Thoracic aorta (tissue), 2 donors: Measurements from ENCODE around the gene PTF1A. TPM values are rescaled to one million over a fixed set of nuclear protein-coding genes. Genes with fewer than 3 reads are reported as not detected.

ENCODE experiments used
- ATAC-seq: fragments of 150-250 bp; one replicate; pipeline ENCODE4 v1.8.0; 2017; ENCODE audit warnings: low read depth; ENCODE audit not compliant: insufficient number of reproducible peaks, low FRiP score
- DNase-seq: peaks from one replicate; pipeline ENCODE4 v3.0.0-alpha.2; 2020; ENCODE audit warnings: low spot score
- H3K27ac ChIP-seq, 2 donors: fragments of 200-600 bp; sonication (generic); 1 replicate in 1 of 2; 2 replicates in 1 of 2; pipeline ENCODE4 v1.5.1; 2016; ENCODE audit warnings: mild to moderate bottlenecking in 2 of 2, moderate library complexity in 2 of 2
- H3K27me3 ChIP-seq: fragments of 200-600 bp; sonication (generic); replicated peaks from 2 replicates; pipeline ENCODE4 v1.6.0; 2016; ENCODE audit warnings: mild to moderate bottlenecking; ENCODE audit not compliant: insufficient read depth
- H3K36me3 ChIP-seq: fragments of 200-600 bp; sonication (generic); one replicate; pipeline ENCODE4 v1.5.1; 2016
- H3K4me1 ChIP-seq, 2 donors: fragments of 200-600 bp; sonication (generic); 1 replicate in 1 of 2; 2 replicates in 1 of 2; pipeline versions ENCODE4 v1.5.1 to v1.6.0; 2016; ENCODE audit warnings: low read depth in 2 of 2, mild to moderate bottlenecking in 1 of 2; ENCODE audit not compliant: control insufficient read depth in 1 of 2
- H3K4me3 ChIP-seq: fragments of 200-600 bp; sonication (generic); 2 replicates; pipeline ENCODE4 v1.5.1; 2016; ENCODE audit warnings: mild to moderate bottlenecking
- H3K9me3 ChIP-seq: fragments of 200-600 bp; sonication (generic); 2 replicates; pipeline ENCODE4 v1.5.1; 2016
- CTCF ChIP-seq: fragments of 200-600 bp; sonication (generic); IDR thresholded peaks from one replicate; pipeline ENCODE4 v1.5.1; 2019; ENCODE audit warnings: antibody characterized with exemption
- total RNA-seq, 2 donors: library from RNA; depleted of rRNA; stranded (reverse); fragments of >200 nt; gene quantifications; one replicate each; pipeline versions ENCODE4 v1.1.0 to v1.2.3, GENCODE V29; 2016

Gene PTF1A
- total RNA-seq, 2 donors from 2014 or later = not detected

DNA sequence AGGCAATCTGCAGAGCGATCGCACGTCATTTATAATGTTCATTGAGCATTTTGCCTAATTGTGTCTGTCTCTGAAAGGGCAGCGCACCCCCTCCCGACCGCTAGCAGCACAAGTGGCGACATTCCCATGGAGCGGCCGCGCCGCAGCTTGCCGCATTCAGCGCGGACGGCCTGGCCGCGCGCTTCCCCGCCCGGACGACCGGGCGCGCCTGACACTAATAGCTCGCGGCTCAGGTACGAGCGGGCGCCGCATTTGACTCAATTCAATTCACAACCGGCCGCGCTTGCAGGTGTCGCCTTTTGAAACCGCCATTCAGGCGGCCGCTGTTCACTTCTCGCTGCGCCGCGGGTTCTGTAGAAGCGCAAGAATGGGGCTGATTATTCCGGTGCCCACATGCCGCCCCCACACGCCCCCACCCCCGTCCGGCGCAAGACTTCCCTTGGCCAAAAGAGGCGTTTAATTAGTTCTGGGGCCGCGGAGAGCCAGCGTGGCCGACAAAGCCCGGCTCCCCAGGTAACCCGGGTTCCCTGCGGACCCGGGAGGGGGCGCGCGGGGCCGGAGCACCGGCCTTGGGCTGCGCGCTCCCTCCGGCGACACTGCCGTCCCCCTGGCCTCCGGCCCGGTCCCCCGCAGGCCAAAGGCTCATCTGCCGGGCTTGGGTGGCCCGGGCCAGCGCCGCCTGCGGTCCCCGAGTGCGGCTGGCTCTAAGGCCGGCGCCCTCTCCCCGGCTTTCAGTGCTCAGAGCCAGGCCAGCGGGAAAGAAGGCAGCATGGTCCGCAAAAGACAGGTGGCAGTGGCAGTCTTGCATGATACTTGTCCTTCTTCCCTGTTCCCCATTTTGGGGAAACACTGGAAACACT lies 18.7 kb upstream of the PTF1A start:
- no peaks in the 10 kb centered on the region for H3K36me3 ChIP-seq
- DNase-seq (no peak), ATAC-seq (no peak)
- no peaks in the 10 kb centered on the region for H3K9me3 ChIP-seq
- peaks cover 0 to 10% of the 10 kb centered on the region in 2 donors for H3K4me1 ChIP-seq
- H3K4me3 ChIP-seq = no peak overlapping the region
- no peak for TF ChIP-seq CTCF
- peaks cover 4% of the 10 kb centered on the region for H3K27me3 ChIP-seq
- H3K27ac ChIP-seq = no peak overlapping the region

DNA sequence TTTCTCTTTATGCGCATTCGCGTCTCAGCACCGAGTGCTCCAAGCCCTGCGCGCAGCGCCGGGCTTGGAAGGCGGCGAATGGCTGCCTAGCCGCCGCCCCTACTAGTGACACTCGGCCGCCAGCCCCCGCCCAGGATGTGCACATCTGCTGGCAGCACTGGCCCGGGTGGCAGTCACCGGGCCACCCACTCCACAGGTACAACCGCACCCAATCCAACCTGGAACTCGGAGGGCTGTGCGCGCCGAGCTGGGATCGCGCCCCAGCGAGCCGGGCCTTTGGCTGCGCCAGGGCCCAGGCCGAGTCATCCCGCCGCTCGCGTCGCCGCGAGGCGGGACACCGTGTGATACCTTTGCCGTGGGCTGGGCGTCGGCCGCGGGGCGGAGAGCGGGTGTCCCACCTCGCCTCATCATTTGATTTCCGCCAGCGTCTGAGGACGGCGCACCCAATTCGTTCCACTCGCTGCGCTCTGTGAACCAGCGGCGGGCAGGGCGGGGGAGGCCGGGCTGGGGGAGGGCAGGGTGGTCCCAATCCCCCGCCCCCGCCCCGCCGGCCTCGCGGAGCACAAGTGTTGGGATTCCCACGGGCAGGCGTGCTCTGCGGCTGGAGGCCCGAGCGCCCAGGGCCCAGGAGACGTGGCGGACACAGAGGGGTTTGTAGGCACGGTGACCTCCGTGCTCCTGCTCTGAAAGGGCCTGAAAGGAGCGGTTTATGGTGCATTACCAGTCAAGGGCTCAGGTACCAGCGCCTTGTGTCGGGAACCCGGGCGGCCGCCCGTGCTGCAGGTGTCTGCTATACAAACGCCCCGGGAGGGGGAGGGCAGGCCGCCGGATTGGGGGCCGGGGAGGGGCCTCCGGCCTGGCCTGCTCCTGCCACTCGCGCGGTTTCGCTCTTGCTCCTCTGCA lies 17.8 kb upstream of the PTF1A start:
- DNase-seq (no peak), ATAC-seq (no peak)
- Histone ChIP-seq H3K4me1 (peaks cover 0 to 10% of the 10 kb centered on the region in 2 donors), H3K36me3 (no peaks in the 10 kb centered on the region), H3K4me3 (no peak overlapping the region), H3K9me3 (no peaks in the 10 kb centered on the region), H3K27me3 (peaks cover 4% of the 10 kb centered on the region), H3K27ac (no peak overlapping the region)
- no peak for TF ChIP-seq CTCF

DNA sequence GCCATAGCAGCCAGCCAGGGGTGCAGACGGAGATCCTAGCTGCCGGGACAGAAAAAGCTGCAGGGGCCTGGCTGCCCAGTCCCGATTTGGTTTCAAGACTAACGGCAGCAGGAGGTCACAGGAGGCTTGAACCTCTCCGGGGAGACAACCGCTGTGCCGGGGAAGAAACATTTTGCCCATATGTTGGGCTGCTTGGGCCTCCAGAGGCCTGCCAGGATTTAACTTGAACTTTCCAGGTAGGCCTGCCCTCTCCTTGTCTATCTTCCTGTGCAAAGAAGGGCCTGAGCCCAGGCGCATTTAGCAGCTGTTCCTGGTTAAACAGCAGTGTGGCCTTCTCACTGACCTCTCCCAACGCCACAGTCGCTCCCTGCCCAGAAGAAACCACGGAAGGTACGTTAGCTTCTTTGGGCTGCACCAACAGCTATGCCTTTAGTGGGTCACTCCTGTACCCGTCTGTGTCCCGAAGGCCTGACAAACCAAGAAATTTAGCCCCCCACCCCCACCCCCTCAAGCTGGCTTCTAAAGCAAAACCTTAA lies 17.1 kb upstream of the PTF1A start:
- no peaks in the 10 kb centered on the region for H3K36me3 ChIP-seq
- DNase-seq = no peak
- peaks cover 0 to 10% of the 10 kb centered on the region in 2 donors for H3K4me1 ChIP-seq
- H3K9me3 ChIP-seq = no peaks in the 10 kb centered on the region
- no peak for TF ChIP-seq CTCF
- H3K4me3 ChIP-seq = no peak overlapping the region
- H3K27ac ChIP-seq = no peak overlapping the region
- ATAC-seq = no peak
- H3K27me3 ChIP-seq = peaks cover 4% of the 10 kb centered on the region

DNA sequence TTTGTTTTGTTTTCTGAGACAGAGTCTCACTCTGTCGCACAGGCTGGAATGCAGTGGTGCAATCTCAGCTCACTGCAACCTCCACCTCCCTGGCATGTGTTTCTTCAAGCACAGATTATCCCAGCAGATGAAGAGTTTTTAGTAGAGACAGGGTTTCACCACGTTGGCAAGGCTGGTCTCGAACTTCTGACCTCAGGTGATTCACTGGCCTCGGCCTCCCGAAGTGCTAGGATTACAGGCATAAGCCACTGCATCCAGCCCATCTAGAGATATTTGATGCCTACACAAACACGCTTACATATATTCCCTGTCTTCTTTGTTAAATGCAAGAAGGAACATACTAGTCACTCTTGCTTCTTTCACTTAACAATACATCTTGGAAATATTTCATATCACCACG lies 5.9 kb upstream of the PTF1A start:
- Histone ChIP-seq H3K4me3 (no peak overlapping the region), H3K4me1 (no peaks in the 10 kb centered on the region), H3K27me3 (peaks cover 5% of the 10 kb centered on the region), H3K27ac (no peak overlapping the region), H3K9me3 (no peaks in the 10 kb centered on the region), H3K36me3 (no peaks in the 10 kb centered on the region)
- TF ChIP-seq CTCF = no peak
- DNase-seq = no peak
- no peak for ATAC-seq

- Histone ChIP-seq H3K9me3 (no peaks in the 10 kb centered on the region), H3K27me3 (peaks cover 8% of the 10 kb centered on the region), H3K4me1 (peaks cover 0 to under 1% of the 10 kb centered on the region in 2 donors), H3K27ac (no peak overlapping the region), H3K36me3 (no peaks in the 10 kb centered on the region), H3K4me3 (no peak overlapping the region)
- TF ChIP-seq CTCF = no peak
- ATAC-seq = no peak
- DNase-seq = no peak
Observed at GRCh38 chr10:23186697-23187096, 5.4 kb upstream of the PTF1A start.
